CD4-positive, alpha-beta T cell treated with Interleukin-2 at 100 ng/mL for 4 hours (primary cell): ENCODE data around the gene ARAP3.
"Not testable (repeated sequence)": the region's sequence is repeated elsewhere in the genome, so short reads cannot be mapped to it uniquely, and the experiment has no call there.

ENCODE experiments used
- DNase-seq: peaks from one replicate; pipeline ENCODE4 v3.0.0-alpha.2; 2020; ENCODE audit warnings: low spot score

The ARAP3 gene, protein sequence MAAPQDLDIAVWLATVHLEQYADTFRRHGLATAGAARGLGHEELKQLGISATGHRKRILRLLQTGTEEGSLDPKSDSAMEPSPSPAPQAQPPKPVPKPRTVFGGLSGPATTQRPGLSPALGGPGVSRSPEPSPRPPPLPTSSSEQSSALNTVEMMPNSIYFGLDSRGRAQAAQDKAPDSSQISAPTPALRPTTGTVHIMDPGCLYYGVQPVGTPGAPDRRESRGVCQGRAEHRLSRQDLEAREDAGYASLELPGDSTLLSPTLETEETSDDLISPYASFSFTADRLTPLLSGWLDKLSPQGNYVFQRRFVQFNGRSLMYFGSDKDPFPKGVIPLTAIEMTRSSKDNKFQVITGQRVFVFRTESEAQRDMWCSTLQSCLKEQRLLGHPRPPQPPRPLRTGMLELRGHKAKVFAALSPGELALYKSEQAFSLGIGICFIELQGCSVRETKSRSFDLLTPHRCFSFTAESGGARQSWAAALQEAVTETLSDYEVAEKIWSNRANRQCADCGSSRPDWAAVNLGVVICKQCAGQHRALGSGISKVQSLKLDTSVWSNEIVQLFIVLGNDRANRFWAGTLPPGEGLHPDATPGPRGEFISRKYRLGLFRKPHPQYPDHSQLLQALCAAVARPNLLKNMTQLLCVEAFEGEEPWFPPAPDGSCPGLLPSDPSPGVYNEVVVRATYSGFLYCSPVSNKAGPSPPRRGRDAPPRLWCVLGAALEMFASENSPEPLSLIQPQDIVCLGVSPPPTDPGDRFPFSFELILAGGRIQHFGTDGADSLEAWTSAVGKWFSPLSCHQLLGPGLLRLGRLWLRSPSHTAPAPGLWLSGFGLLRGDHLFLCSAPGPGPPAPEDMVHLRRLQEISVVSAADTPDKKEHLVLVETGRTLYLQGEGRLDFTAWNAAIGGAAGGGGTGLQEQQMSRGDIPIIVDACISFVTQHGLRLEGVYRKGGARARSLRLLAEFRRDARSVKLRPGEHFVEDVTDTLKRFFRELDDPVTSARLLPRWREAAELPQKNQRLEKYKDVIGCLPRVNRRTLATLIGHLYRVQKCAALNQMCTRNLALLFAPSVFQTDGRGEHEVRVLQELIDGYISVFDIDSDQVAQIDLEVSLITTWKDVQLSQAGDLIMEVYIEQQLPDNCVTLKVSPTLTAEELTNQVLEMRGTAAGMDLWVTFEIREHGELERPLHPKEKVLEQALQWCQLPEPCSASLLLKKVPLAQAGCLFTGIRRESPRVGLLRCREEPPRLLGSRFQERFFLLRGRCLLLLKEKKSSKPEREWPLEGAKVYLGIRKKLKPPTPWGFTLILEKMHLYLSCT (N-terminal part only)

DNA sequence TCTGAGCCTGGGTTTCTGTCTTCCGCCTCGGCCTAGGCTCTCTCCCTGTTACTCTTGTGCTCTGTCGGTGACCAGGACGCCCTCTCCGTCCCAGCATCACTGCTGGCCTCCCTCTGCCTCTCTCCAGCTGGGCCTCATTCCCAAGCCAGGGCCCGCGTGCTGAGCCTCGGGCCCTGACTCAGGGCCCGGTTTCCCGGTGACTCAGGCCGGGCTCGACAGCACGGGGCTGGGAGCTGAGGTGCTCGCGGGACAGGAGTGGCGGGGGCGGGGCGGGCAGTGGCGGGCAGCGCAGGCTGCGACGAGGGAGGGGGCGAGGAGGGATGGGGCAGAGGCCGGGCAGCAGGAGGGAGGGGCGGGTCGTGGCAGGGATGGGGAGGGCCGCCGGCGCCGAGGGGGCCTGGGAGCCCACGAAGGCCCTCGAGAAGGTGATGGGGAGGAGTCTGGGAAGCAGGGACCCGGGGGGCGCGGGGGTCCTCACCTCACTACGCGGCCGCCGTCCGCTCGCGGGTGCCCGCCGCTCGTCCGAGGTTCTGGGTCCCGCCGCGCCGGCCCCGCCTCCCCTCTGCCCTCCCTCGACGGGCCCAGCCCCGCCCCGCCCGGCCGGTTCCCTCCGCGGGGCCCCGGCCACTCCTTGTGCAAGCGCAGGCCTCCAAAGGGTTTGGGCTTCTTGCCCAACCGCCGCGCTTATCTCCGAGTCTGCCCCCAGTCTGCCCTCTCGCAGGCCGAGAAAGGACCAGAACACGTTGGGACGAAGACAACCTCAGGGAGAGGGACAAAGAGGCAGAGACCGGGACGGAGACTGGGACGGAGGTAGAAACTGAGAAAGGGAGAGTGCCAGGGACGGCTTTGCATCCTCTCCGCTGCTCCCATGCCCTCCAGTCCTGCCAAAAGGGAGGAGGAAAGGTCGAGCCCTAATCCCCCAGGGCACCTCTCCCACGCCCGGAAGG, at the start of gene ARAP3:
Gene ARAP3, minus strand, starts transcription at position 536 of the 947 bp plus-strand sequence. CDS start 1,744 bp downstream, outside the sequence.
- peak; percentile 31 for DNase-seq

DNA sequence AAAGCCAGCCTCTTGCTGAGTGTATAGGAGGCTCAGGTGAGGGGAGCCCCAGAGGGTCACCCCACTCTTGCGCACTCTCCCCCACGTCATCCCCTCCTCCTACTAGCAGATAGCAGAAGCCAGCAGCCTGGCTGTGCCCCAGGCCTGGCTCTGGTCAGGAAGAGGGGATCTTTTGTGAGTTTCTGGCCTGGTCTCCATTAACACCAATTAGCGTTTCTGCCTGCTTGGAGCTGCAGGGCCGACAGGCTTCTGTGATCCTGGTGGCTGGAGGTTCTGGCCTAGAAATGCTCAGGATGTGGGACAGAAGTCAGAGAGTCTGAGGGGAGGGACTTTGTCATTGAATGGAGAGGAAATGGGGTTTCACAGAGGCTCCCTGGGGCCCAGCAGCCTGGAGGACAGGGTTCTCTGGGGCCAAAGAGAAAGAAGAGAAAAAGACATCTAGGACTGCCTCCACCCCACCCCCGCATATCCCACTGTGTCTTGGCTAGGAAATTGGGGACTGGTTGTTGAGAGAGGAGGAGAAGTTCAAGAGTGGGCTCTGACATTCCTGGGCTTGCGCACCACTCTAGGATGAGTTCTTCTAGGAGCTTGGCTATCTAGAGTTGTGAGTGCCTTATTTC, 47.5 kb upstream of the ARAP3 start:
- no peak for DNase-seq

- no peak for DNase-seq
These were observed 43.9 kb upstream of the ARAP3 start for GRCh38 chr5:141725891-141726290.

DNA sequence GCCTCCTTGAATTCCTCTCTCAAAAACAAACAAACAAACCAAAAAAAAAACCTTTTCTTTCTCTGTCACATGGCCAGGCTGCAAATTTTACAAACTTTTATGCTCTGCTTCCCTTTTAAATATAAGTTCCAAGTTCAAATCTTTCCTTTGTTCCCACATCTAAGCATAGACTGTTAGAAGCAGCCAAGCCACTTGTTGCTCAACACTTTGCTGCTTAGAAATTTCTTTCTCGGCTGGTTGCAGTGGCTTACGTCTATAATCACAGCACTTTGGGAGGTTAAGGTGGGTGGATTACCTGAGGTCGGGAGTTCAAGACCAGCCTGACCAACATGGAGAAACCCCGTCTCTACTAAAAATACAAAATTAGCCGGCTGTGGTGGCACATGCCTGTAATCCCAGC, 43.1 kb upstream of the ARAP3 start:
- not testable (repeated sequence) for DNase-seq

GRCh38 chr5:141722266-141722665, 40.2 kb upstream of the ARAP3 start:
- DNase-seq: no peak

- DNase-seq: no peak
These were observed 35.0 kb upstream of the ARAP3 start for GRCh38 chr5:141717043-141717442.

- DNase-seq: no peak
These were observed 34.4 kb upstream of the ARAP3 start for GRCh38 chr5:141716468-141716867.

GRCh38 chr5:141716009-141716408, 34.0 kb upstream of the ARAP3 start:
- no peak for DNase-seq

DNA sequence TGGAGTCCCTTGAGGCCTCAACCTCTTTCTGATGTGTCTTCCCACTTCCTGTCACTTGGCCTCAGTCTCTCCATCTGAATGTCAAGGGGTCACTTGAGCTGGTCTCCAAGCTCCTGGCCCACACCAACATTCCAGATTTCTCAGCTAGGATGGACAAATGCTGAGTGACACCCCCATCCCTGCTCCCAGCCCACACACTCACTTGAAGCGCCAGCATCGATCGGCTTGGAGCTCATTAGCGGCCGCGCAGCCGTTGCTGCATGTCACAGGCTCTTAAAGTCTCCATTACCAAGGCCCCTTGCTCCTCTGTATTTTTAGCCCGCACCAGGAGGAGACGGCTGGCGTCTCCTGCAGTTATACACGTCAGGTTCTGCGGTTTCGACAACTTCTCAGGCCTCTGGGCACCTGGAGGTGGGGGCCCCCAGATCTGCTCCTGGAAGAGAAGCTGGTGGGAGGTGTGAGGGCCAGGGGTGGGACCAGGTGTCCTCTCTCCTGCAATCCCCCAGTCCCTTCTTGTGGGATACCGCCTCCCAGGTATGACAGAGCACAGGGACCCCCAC, 33.4 kb upstream of the ARAP3 start:
- no peak for DNase-seq

DNA sequence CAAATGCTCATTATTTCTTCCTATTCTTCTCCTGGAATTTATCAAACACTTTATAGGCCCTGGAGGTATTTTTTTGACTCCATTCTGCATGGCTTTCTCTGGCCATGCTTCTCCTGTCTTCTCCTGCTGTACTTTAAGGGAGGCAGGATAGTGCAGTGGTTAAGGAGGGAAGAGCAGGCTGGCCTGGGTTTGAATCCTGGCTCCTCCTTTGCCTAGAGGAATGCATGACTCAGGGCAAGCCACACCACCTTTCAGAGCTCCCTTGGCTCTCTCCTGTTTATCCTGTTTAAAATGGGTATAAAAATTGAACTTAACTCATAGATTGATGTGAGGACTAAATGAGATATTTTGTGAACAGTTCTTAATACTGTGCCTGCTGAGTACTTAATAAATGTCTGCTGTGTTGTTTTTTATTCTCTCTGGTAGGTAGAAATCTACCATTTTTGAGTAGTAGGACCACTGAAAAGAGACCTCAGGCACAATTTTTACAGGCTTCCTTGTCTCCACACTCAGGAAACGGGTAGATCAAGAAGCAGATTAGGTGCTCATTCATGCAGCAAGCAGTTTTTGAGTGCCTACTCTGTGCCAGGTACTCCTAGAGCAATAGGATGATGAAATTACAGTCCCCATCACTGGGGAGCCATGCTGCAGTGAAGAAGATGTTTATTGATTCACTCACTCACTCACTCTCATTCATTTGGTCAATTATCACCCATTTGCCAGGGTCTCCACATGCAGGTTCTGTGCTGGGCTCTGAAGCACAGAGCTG, 32.7 kb upstream of the ARAP3 start:
- DNase-seq: no peak

- no peak for DNase-seq
These were observed 31.7 kb upstream of the ARAP3 start for GRCh38 chr5:141713616-141714309.

DNA sequence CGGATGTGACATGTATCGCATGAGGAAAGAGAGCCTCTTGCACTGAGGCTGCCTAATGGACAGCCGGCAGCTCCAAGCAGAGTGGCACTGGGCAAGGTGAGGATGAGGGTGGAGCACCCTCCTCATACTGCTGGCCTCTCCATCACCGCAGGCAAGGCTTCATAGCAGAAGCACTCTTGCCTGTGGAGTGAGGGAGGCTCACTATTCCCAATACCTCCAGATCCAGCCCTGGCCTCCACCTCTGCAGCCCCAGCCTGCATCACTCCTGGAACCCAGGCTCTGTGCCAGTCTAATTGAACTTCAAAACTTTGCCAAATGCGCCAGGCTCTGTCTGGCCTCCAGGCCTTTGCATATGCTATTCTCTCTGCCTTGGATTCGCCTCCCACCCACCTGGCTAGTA, 29.7 kb upstream of the ARAP3 start:
- no peak for DNase-seq

GRCh38 chr5:141709699-141710267, 27.8 kb upstream of the ARAP3 start:
- no peak for DNase-seq

GRCh38 chr5:141708016-141708415, 26.0 kb upstream of the ARAP3 start:
- DNase-seq: no peak

DNA sequence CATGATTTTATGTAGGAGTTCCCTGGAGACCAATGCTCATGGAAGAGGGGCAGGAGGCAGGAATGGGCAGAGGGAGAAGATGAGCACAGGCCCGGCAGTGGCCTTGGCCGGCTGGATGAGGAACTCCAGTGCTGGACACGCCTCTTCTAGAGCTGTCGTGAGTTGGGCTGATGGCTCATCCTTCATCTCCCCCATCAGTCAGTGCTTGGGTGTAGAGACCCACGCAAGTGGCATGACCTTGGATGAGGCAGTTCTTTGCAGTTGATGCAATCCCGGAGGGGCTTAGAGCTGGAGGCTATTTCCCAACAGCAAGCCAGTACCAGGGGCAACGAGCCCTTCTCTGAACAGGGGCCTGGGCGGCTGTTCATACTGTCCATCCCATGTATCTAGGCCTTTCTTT, 25.5 kb upstream of the ARAP3 start:
- DNase-seq: no peak

- no peak for DNase-seq
These were observed 24.1 kb upstream of the ARAP3 start for GRCh38 chr5:141706121-141706520.

GRCh38 chr5:141705469-141705868, 23.4 kb upstream of the ARAP3 start:
- DNase-seq: no peak

GRCh38 chr5:141704782-141705297, 22.8 kb upstream of the ARAP3 start:
- no peak for DNase-seq
